GM18511 (cell line): ENCODE results near the gene KIF17.
"Not testable (repeated sequence)": the region's sequence is repeated elsewhere in the genome, so short reads cannot be mapped to it uniquely, and the experiment has no call there.

ENCODE experiments used
- ATAC-seq: cut with Tn5 transposase; IDR thresholded peaks from one replicate; pipeline ENCODE4 v1.9.1; 2021; ENCODE audit warnings: mild to moderate bottlenecking, moderate library complexity; ENCODE audit not compliant: unreplicated experiment

KIF17 gene

GRCh38 chr1:20727746-20728316 is 10.0 kb upstream of the KIF17 start:
- ATAC-seq, result no peak

DNA sequence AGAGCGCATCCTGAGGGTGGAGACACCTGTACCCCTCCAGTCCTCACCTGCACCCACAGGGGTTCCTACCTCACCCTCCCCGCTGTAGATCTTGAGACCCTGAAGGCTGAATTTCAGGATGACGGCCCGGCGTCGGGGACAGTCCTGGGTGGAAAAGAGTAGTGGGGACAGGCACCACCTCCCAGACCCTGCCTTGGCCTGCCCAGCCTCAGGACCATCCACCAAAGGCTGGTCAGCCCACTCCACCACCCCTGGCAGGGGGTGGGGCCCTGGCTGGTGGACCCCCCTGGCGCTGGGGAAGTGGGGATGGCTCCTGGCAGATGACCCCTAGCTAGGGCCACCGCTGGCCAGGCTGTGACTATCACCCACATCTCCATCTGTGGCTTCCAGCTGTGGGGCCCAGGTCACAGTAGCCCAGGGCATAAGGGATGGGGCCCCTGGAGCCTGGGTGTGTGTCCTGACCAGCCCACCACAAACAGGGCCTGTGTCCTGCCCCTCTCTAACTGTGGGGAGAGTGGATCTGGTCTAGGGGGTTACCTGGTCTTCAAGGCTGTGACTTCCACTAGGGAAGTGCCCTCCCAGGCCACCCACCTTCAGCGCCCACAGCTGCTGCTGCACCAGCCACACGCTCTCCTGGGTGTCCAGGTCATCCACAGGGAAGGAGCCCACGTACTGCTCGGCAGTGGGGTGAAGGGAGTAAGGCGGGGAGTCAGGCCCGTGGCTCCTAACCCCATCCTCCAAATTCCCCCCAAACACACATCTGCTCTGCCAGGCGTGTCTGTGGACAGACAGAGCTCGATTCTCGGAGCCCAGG is 9.3 kb upstream of the KIF17 start:
- no peak for ATAC-seq

DNA sequence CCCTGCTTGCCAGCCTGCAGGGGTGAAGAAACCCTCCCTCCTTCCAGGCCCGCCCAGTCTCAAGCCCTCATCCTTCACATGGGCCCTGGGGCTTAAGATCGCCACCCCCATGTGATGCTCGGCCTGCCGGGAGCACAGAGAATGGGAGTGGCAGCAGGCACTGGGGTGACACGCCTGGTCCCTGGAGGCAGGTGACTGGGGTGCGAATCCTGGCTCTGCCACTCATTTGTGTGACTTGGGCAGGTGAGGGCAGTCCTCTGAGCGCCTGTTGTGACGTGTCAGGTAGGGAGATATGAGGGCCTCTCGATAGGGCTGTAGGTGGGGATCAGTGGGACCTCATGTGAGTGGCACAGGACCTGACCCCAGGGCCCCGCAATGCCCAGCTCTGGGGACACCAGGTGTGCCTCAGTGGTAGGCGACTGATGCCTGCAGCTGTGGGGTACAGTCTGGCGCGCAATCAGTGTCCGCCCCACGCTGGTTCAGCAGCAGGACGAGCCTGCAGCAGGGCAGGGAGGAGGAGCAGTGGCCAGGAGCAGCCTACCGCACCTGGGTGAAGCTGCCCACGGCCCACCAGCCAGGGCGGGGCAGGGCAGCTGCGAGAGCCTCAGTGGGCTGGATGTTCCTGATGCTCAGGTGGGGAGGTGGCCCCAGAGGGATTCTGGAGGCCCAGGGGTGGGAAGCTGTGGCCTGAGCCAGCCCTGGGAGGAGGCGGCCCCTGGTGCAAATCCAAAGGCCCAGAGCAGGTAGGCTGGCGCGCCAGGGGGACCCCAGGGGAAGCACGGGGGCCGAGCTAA is 8.5 kb upstream of the KIF17 start:
- no peak for ATAC-seq

- ATAC-seq, result no peak
Observed at GRCh38 chr1:20725189-20726117, 7.6 kb upstream of the KIF17 start.

- no peak for ATAC-seq
Observed at GRCh38 chr1:20724364-20725188, 6.8 kb upstream of the KIF17 start.

- ATAC-seq, result no peak
Observed at GRCh38 chr1:20723537-20724363, 5.9 kb upstream of the KIF17 start.

- ATAC-seq, result no peak
Observed at GRCh38 chr1:20723159-20723536, 5.3 kb upstream of the KIF17 start.

DNA sequence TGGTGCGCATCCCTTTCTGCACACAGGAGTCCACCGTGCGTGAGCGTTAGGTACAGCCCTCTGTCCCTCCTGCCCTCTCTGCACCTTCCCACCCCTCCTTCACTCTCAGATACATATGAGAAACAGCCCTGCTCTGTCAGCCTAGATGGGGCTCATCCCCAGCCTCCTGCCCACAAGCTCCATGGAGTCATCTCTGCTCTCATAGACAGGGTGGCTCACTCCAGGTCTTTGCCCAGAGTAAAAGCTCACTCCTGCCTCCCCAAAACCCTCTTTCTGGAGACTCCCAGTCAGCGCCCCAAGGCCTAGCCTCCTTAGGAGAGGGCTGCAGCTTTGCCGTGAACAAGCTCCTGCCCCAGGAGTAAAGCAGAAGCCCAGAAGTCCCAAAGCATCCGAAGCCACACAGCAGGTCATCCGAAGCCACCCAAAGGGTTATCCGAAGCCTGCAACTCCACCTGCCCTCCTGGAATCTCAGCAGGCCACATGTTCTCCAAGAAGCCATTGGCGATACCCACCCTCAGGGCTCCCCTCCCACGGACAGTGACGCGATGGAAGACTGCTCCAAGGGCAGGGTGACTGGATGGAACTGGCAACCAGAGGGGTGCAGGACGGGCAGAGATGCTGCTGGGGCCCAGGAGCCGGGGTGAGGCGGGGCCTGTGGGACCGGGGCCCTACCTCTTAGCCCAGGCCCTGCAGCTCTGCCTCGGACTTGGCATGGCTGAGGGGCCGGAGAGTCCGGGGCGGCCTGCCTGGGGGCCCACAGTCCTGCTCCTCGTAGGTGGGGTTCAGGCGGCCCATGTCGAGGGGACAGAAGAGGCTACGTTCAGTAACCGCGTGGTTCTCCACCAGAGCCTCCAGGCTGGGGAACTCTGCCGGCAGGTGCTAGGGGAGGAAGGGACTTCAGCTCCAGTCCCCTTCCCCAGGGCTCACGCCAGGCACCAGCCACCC is 3.6 kb upstream of the KIF17 start:
- no peak for ATAC-seq

- no peak for ATAC-seq
Observed at GRCh38 chr1:20720631-20721091, 2.9 kb upstream of the KIF17 start.

GRCh38 chr1:20719871-20720620 is 2.2 kb upstream of the KIF17 start:
- no peak for ATAC-seq

DNA sequence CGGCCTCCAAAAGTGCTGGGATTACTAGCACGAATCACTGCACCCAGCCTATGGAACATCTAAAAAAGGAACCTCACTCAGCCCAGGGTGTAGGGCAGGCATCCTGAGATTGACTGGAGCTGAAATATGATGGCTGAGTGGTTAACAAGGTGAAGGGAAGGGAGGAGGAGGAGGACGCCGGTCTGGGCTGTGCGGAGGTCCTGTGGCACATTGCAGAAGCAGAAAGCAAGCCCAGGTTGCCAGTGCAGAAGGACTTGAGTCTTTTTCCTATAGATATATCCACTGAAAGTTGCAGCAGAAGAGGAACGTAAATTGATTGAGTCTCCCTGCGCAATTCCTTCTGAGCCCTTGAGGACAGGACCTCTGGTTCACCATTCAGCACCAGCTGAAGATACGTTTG is 1.5 kb upstream of the KIF17 start:
- no peak for ATAC-seq

- ATAC-seq, result not testable (repeated sequence)
Observed at GRCh38 chr1:20718343-20718882, 606 bp upstream of the KIF17 start.

GRCh38 chr1:20716232-20716631 is 1.6 kb downstream of the KIF17 start:
- ATAC-seq, result no peak

DNA sequence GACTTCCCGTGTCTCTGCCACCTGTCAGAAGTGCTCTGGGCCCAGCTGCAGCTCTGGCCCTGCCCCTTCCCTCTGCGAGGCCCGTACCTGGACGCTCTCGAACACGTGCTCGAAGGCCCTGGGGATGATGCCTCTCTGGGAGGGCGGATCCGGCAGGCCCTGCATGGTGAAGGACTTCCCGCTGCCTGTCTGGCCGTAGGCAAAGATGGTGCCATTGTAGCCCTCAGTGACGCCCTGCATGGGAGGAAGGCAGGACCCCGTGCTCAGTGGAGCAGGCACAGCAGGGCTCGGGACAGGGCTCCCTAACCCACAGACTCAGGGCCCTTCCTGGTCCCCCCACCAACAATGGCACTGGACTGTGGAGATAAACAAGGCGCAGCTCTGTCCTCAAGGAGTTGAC is 2.4 kb downstream of the KIF17 start:
- no peak for ATAC-seq

GRCh38 chr1:20713440-20713839 is 4.4 kb downstream of the KIF17 start:
- ATAC-seq, result no peak

DNA sequence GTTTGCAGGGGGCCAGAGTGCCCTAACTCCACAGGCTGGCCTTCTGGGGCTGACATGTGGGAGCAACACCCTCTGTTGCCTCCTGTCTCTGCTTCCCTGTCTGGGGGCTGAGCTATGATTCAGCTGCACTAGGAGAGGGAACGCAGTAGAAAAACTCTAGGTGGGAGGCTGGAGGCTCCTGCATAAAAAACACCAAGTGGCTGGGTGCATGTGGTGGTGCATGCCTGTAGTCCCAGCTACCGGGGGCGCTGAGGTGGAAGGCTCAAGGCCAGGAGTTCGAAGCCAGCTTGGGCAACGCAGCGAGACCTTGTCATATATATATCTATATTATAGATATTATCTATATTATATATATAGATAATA is 5.6 kb downstream of the KIF17 start:
- no peak for ATAC-seq
